ENCODE results near the gene CLP1. TPM values are rescaled to one million over a fixed set of nuclear protein-coding genes. Genes with fewer than 3 reads are reported as not detected.

Gene CLP1
- polyA plus RNA-seq, 1 donor from 2014 or later = 18.2 TPM

- Histone ChIP-seq H3K9me2 (ENCODE audit: insufficient read depth, low read length) (no peaks in the 10 kb centered on the region), H3F3A (ENCODE audit: insufficient read depth, low read length, poor library complexity, severe bottlenecking) (no peaks in the 10 kb centered on the region), H3K36me3 (ENCODE audit: insufficient read depth, low read length) (no peaks in the 10 kb centered on the region), H4K20me1 (ENCODE audit: insufficient read depth) (no peaks in the 10 kb centered on the region), H2AFZ (ENCODE audit: low read depth, low read length) (no peak overlapping the region), H3K4me3 (ENCODE audit: low read length) (no peak overlapping the region), H3K4me2 (ENCODE audit: low read length) (no peak overlapping the region), H3K27ac (ENCODE audit: low read length) (no peak overlapping the region), H3K9ac (ENCODE audit: low read length) (no peak overlapping the region), H3K27me3 (ENCODE audit: insufficient read depth, low read depth, low read length) (no peaks in the 10 kb centered on the region), H3K79me2 (replicated peaks; ENCODE audit: insufficient read depth, low read length) (no peaks in the 10 kb centered on the region), H3K9me3 (ENCODE audit: low read length) (no peaks in the 10 kb centered on the region)
- no peak for TF ChIP-seq POLR2AphosphoS5 (IDR thresholded peaks at IDR 0.05)
- TF ChIP-seq, protein P1, sequence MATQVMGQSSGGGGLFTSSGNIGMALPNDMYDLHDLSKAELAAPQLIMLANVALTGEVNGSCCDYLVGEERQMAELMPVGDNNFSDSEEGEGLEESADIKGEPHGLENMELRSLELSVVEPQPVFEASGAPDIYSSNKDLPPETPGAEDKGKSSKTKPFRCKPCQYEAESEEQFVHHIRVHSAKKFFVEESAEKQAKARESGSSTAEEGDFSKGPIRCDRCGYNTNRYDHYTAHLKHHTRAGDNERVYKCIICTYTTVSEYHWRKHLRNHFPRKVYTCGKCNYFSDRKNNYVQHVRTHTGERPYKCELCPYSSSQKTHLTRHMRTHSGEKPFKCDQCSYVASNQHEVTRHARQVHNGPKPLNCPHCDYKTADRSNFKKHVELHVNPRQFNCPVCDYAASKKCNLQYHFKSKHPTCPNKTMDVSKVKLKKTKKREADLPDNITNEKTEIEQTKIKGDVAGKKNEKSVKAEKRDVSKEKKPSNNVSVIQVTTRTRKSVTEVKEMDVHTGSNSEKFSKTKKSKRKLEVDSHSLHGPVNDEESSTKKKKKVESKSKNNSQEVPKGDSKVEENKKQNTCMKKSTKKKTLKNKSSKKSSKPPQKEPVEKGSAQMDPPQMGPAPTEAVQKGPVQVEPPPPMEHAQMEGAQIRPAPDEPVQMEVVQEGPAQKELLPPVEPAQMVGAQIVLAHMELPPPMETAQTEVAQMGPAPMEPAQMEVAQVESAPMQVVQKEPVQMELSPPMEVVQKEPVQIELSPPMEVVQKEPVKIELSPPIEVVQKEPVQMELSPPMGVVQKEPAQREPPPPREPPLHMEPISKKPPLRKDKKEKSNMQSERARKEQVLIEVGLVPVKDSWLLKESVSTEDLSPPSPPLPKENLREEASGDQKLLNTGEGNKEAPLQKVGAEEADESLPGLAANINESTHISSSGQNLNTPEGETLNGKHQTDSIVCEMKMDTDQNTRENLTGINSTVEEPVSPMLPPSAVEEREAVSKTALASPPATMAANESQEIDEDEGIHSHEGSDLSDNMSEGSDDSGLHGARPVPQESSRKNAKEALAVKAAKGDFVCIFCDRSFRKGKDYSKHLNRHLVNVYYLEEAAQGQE (IDR thresholded peaks at IDR 0.05; ENCODE audit: borderline replicate concordance) = no peak
- no peak for TF ChIP-seq EZH2 (IDR thresholded peaks at IDR 0.05; ENCODE audit: borderline replicate concordance, insufficient read depth, low read length, poor library complexity, severe bottlenecking)
- TF ChIP-seq TAF1 (IDR thresholded peaks at IDR 0.05; ENCODE audit: low read depth) = no peak
- TF ChIP-seq MXI1 (conservative IDR thresholded peaks at IDR 0.05; ENCODE audit: poor library complexity, severe bottlenecking) = no peak
- TF ChIP-seq RAD21 (conservative IDR thresholded peaks at IDR 0.05) = no peak
- TF ChIP-seq EP300 (conservative IDR thresholded peaks at IDR 0.05; ENCODE audit: poor library complexity, severe bottlenecking) = no peak
- TF ChIP-seq SMC3 (conservative IDR thresholded peaks at IDR 0.05; ENCODE audit: poor library complexity) = no peak
- TF ChIP-seq CTCF (IDR thresholded peaks at IDR 0.05; ENCODE audit: poor library complexity, severe bottlenecking) = no peak
Observed at GRCh38 chr11:57626895-57627294, 30.7 kb upstream of the CLP1 start.

GRCh38 chr11:57630171-57630570 lies 27.4 kb upstream of the CLP1 start:
- TF ChIP-seq SMC3 (conservative IDR thresholded peaks at IDR 0.05; ENCODE audit: poor library complexity) (no peak), MXI1 (conservative IDR thresholded peaks at IDR 0.05; ENCODE audit: poor library complexity, severe bottlenecking) (no peak), RAD21 (conservative IDR thresholded peaks at IDR 0.05) (no peak), EZH2 (IDR thresholded peaks at IDR 0.05; ENCODE audit: borderline replicate concordance, insufficient read depth, low read length, poor library complexity, severe bottlenecking) (no peak), TAF1 (IDR thresholded peaks at IDR 0.05; ENCODE audit: low read depth) (no peak), EP300 (conservative IDR thresholded peaks at IDR 0.05; ENCODE audit: poor library complexity, severe bottlenecking) (no peak), POLR2AphosphoS5 (IDR thresholded peaks at IDR 0.05) (no peak), CTCF (IDR thresholded peaks at IDR 0.05; ENCODE audit: poor library complexity, severe bottlenecking) (no peak)
- TF ChIP-seq, protein P1 (IDR thresholded peaks at IDR 0.05; ENCODE audit: borderline replicate concordance) = no peak
- no peaks in the 10 kb centered on the region for H3K9me2 ChIP-seq (ENCODE audit: insufficient read depth, low read length)

More at GRCh38 chr11:57630171-57630570, 27.4 kb upstream of the CLP1 start:
- no peaks in the 10 kb centered on the region for H3K27me3 ChIP-seq (ENCODE audit: insufficient read depth, low read depth, low read length)
- H3K27ac ChIP-seq (ENCODE audit: low read length) = no peak overlapping the region
- no peaks in the 10 kb centered on the region for H3K9me3 ChIP-seq (ENCODE audit: low read length)
- no peaks in the 10 kb centered on the region for H3K79me2 ChIP-seq (replicated peaks; ENCODE audit: insufficient read depth, low read length)
- H3F3A ChIP-seq (ENCODE audit: insufficient read depth, low read length, poor library complexity, severe bottlenecking) = no peaks in the 10 kb centered on the region
- H3K36me3 ChIP-seq (ENCODE audit: insufficient read depth, low read length) = no peaks in the 10 kb centered on the region
- no peak overlapping the region for H3K4me2 ChIP-seq (ENCODE audit: low read length)
- no peaks in the 10 kb centered on the region for H4K20me1 ChIP-seq (ENCODE audit: insufficient read depth)
- no peak overlapping the region for H3K9ac ChIP-seq (ENCODE audit: low read length)
- H2AFZ ChIP-seq (ENCODE audit: low read depth, low read length) = no peak overlapping the region
- no peak overlapping the region for H3K4me3 ChIP-seq (ENCODE audit: low read length)
